Middle frontal gyrus (tissue), 1 donor: ENCODE results near the gene DPH1.

Source experiments
- DNase-seq: peaks from one replicate; pipeline ENCODE4 v3.0.0-alpha.2; 2015; ENCODE audit warnings: low spot score; ENCODE audit errors: extremely low spot score

Gene DPH1

GRCh38 chr17:2060681-2061440 lies 30.9 kb downstream of the DPH1 start:
- no peak for DNase-seq

GRCh38 chr17:2061441-2061958 lies 31.5 kb downstream of the DPH1 start:
- DNase-seq, result no peak

- no peak for DNase-seq
Observed at GRCh38 chr17:2062571-2063183, 32.7 kb downstream of the DPH1 start.

- no peak for DNase-seq
Observed at GRCh38 chr17:2063261-2064146, 33.6 kb downstream of the DPH1 start.

GRCh38 chr17:2064147-2064489 lies 34.2 kb downstream of the DPH1 start:
- DNase-seq, result no peak

- no peak for DNase-seq
Observed at GRCh38 chr17:2064520-2064971, 34.6 kb downstream of the DPH1 start.

GRCh38 chr17:2064980-2065785 lies 35.2 kb downstream of the DPH1 start:
- DNase-seq, result no peak

GRCh38 chr17:2065949-2066400 lies 36.0 kb downstream of the DPH1 start:
- no peak for DNase-seq

GRCh38 chr17:2067048-2067561 lies 37.2 kb downstream of the DPH1 start:
- DNase-seq, result no peak

- DNase-seq, result no peak
Observed at GRCh38 chr17:2067608-2068024, 37.7 kb downstream of the DPH1 start.

GRCh38 chr17:2068031-2068518 lies 38.1 kb downstream of the DPH1 start:
- DNase-seq, result no peak

- no peak for DNase-seq
Observed at GRCh38 chr17:2068519-2069051, 38.6 kb downstream of the DPH1 start.

- no peak for DNase-seq
Observed at GRCh38 chr17:2070241-2071023, 40.5 kb downstream of the DPH1 start.

GRCh38 chr17:2071024-2071385 lies 41.1 kb downstream of the DPH1 start:
- no peak for DNase-seq

GRCh38 chr17:2071455-2072281 lies 41.7 kb downstream of the DPH1 start:
- DNase-seq, result no peak

- no peak for DNase-seq
Observed at GRCh38 chr17:2074919-2075318, 45.0 kb downstream of the DPH1 start.

GRCh38 chr17:2075336-2076086 lies 45.6 kb downstream of the DPH1 start:
- DNase-seq, result no peak
